B cell (primary cell): ENCODE data around the gene SCARB2. TPM values are rescaled to one million over a fixed set of nuclear protein-coding genes. Genes with fewer than 3 reads are reported as not detected.

Experiments used
- ATAC-seq: fragments of 200-7000 bp; cut with Tn5 transposase; one replicate; pipeline ENCODE4 v1.10.0; 2021; ENCODE audit warnings: low read depth, mild to moderate bottlenecking, moderate number of reproducible peaks, moderate library complexity
- CTCF ChIA-PET: fragments of 350-600 bp; sonication (Branson Sonifier 250); formaldehyde crosslinking; loops from one replicate; lab custom pipeline; 2021; ENCODE audit warnings: antibody characterized with exemption, inconsistent platforms; lab: Charles Lee
- POLR2A ChIA-PET: fragments of 350-600 bp; sonication (Branson Sonifier 250); formaldehyde crosslinking; loops from one replicate; lab custom pipeline; 2021; ENCODE audit warnings: antibody characterized with exemption; lab: Charles Lee
- DNase-seq: peaks from one replicate; pipeline ENCODE4 v3.0.0; 2013
- H2AFZ ChIP-seq: 2 replicates; pipeline ENCODE4 v1.6.1; 2012; ENCODE audit warnings: mild to moderate bottlenecking, low read depth, low read length; ENCODE audit not compliant: insufficient read depth, poor library complexity, severe bottlenecking
- H3K27ac ChIP-seq, 2 donors: 1 replicate in 1 of 2; 2 replicates in 1 of 2; pipeline ENCODE4 v1.5.1; 2012 to 2013; ENCODE audit warnings: low read length in 2 of 2, mild to moderate bottlenecking in 2 of 2, moderate library complexity in 1 of 2
- H3K27me3 ChIP-seq, 4 experiments: fragments of 200-600 bp in 1 of 4; sonication (generic) in 1 of 4; replicated peaks in 1 of 4; 1 replicate in 2 of 4; 2 replicates in 2 of 4; pipeline versions ENCODE4 v1.6.1 to v1.7.0; 2013 to 2016; ENCODE audit warnings: low read length in 3 of 4, mild to moderate bottlenecking in 2 of 4, mixed read lengths in 1 of 4, moderate library complexity in 1 of 4; ENCODE audit not compliant: insufficient read depth in 4 of 4, control insufficient read depth in 3 of 4; ENCODE audit errors: control extremely low read depth in 1 of 4
- H3K36me3 ChIP-seq, 2 experiments: replicated peaks in 1 of 2; 1 replicate in 1 of 2; 2 replicates in 1 of 2; pipeline versions ENCODE4 v1.6.1 to v1.7.1; 2013; ENCODE audit warnings: low read length in 1 of 2; ENCODE audit not compliant: insufficient read depth in 2 of 2, control insufficient read depth in 1 of 2; ENCODE audit errors: control extremely low read depth in 1 of 2, extremely low read depth in 1 of 2
- H3K4me1 ChIP-seq, 2 donors: fragments of 200-600 bp in 1 of 2; sonication (generic) in 1 of 2; 1 replicate in 1 of 2; 2 replicates in 1 of 2; pipeline versions ENCODE4 v1.5.1 to v1.6.1; 2013 to 2017; ENCODE audit warnings: low read length in 2 of 2; ENCODE audit not compliant: control insufficient read depth in 2 of 2, insufficient read depth in 2 of 2
- H3K4me2 ChIP-seq: replicated peaks from 2 replicates; pipeline ENCODE3; 2012; ENCODE audit warnings: mild to moderate bottlenecking, low read depth, low read length; ENCODE audit not compliant: poor library complexity, severe bottlenecking
- H3K4me3 ChIP-seq, 5 experiments: fragments of 200-600 bp in 1 of 5; sonication (generic) in 1 of 5; 1 replicate in 3 of 5; 2 replicates in 2 of 5; pipeline versions ENCODE4 v1.5.1 to v1.7.0; 2011 to 2016; ENCODE audit warnings: low read length in 4 of 5, mild to moderate bottlenecking in 4 of 5, low read depth in 2 of 5, control low read depth in 1 of 5, moderate library complexity in 1 of 5; ENCODE audit not compliant: insufficient read depth in 1 of 5; ENCODE audit errors: control extremely low read depth in 1 of 5, extremely low read depth in 1 of 5
- H3K79me2 ChIP-seq: fragments of 200-600 bp; sonication (generic); one replicate; pipeline ENCODE4 v1.6.0; 2016; ENCODE audit warnings: low read length; ENCODE audit not compliant: control insufficient read depth, insufficient read depth
- H3K9ac ChIP-seq: fragments of 200-600 bp; sonication (generic); 2 replicates; pipeline ENCODE4 v1.6.1; 2017; ENCODE audit warnings: mild to moderate bottlenecking, low read length, moderate library complexity
- H3K9me3 ChIP-seq, 3 donors: one replicate each; pipeline versions ENCODE4 v1.6.1 to v1.7.1; 2013; ENCODE audit warnings: low read length in 2 of 3; ENCODE audit not compliant: control insufficient read depth in 2 of 3, insufficient read depth in 1 of 3; ENCODE audit errors: control extremely low read depth in 1 of 3
- H4K20me1 ChIP-seq: 2 replicates; pipeline ENCODE4 v1.6.0; 2012; ENCODE audit warnings: mild to moderate bottlenecking, low read length; ENCODE audit not compliant: insufficient read depth, control insufficient read depth, poor library complexity, severe bottlenecking
- H3K27ac Mint-ChIP-seq: one replicate; pipeline ENCODE4 v1.8.0; 2021; ENCODE audit warnings: mixed read lengths
- H3K27me3 Mint-ChIP-seq: one replicate; pipeline ENCODE4 v1.8.0; 2021; ENCODE audit warnings: mixed read lengths
- H3K4me1 Mint-ChIP-seq: one replicate; pipeline ENCODE4 v1.8.0; 2021; ENCODE audit warnings: mixed read lengths
- H3K4me3 Mint-ChIP-seq: one replicate; pipeline ENCODE4 v1.8.0; 2021; ENCODE audit warnings: mixed read lengths
- H3K9me3 Mint-ChIP-seq: one replicate; pipeline ENCODE4 v1.8.0; 2022; ENCODE audit warnings: mixed read lengths; ENCODE audit not compliant: insufficient read depth
- EZH2 ChIP-seq: IDR thresholded peaks from 2 replicates; pipeline ENCODE4 v1.6.1; 2012; ENCODE audit warnings: borderline replicate concordance, low read depth, mild to moderate bottlenecking, moderate library complexity, low read length; ENCODE audit not compliant: insufficient read depth, poor library complexity, severe bottlenecking
- WGBS: methylation state at CpG from one replicate; pipeline ENCODE4 v1.1.5; 2013; ENCODE audit warnings: missing lambda C conversion rate; ENCODE audit not compliant: insufficient coverage; 5-methylcytosine and 5-hydroxymethylcytosine counted together
- intact Hi-C: fragments of 100-400 bp; cut with micrococcal nuclease; formaldehyde crosslinking; loops from one replicate; pipeline ENCODE4 v1.10.0; 2022
- polyA plus RNA-seq: library from polyadenylated mRNA; depleted of rRNA; stranded (reverse); fragments of >200 nt; gene quantifications from 2 replicates; pipeline ENCODE4 v1.2.3, GENCODE V29; 2012
- total RNA-seq, 2 donors: library from RNA; stranded (reverse); fragments of 120-200 nt in 1 of 2; gene quantifications; 1 replicate in 1 of 2; 2 replicates in 1 of 2; pipeline versions ENCODE4 v1.2.3 to v1.2.4, GENCODE V29; 2013 to 2022
- TF ChIP-seq, protein P1 (sequence below): fragments of 200-600 bp; IDR thresholded peaks from one replicate; pipeline ENCODE4 v1.8.0; 2022; ENCODE audit warnings: antibody characterized with exemption, mild to moderate bottlenecking

Gene SCARB2
- total and polyA plus RNA-seq, 2 donors (not counting 1 experiment from before 2014, with no cell fraction given): 7.8 to 30.3 TPM

- Histone ChIP-seq H3K9me3 (no peaks in the 10 kb centered on the region), H2AFZ (no peak overlapping the region), H3K4me3 (no peak overlapping the region), H3K27me3 (no peaks in the 10 kb centered on the region), H3K4me2 (peak overlapping the region; percentile 51), H3K9ac (peak overlapping the region; percentile 20), H3K4me1 (peaks cover 50 to 54% of the 10 kb centered on the region in 2 donors), H3K79me2 (peaks cover 28% of the 10 kb centered on the region), H4K20me1 (no peaks in the 10 kb centered on the region), H3K27ac (peak overlapping the region; percentile 30 to 42), H3K36me3 (peaks cover 2 to 12% of the 10 kb centered on the region in 2 experiments)
- Mint-ChIP-seq H3K27me3 (no peaks in the 10 kb centered on the region), H3K27ac (peak overlapping the region; percentile 64), H3K4me3 (peak overlapping the region; percentile 36), H3K9me3 (no peaks in the 10 kb centered on the region), H3K4me1 (peaks cover 53% of the 10 kb centered on the region)
- ChIA-PET CTCF (interaction anchor here (2.1 to 3.1 kb wide), 3 partner anchors 11 to 18 kb away, joined by 6 to 24 read pairs (median 13); no protein-coding TSS in a partner anchor), POLR2A (interaction anchor here (0.7 kb wide), 1 partner anchor 10 kb away, joined by 3 read pairs; no protein-coding TSS in a partner anchor)
- ATAC-seq (peak; percentile 32), DNase-seq (peak; percentile 56)
- intact Hi-C loops: loop anchor here (1.0 kb wide), 1 partner anchor 15 kb away; the partner anchor contains the start of gene SCARB2
- TF ChIP-seq, protein P1, sequence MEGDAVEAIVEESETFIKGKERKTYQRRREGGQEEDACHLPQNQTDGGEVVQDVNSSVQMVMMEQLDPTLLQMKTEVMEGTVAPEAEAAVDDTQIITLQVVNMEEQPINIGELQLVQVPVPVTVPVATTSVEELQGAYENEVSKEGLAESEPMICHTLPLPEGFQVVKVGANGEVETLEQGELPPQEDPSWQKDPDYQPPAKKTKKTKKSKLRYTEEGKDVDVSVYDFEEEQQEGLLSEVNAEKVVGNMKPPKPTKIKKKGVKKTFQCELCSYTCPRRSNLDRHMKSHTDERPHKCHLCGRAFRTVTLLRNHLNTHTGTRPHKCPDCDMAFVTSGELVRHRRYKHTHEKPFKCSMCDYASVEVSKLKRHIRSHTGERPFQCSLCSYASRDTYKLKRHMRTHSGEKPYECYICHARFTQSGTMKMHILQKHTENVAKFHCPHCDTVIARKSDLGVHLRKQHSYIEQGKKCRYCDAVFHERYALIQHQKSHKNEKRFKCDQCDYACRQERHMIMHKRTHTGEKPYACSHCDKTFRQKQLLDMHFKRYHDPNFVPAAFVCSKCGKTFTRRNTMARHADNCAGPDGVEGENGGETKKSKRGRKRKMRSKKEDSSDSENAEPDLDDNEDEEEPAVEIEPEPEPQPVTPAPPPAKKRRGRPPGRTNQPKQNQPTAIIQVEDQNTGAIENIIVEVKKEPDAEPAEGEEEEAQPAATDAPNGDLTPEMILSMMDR: no peak
- no peak for TF ChIP-seq EZH2
- 32% methylated on average over 2 of the region's 4 CpGs for WGBS
These were observed 15.0 kb downstream of the SCARB2 start for GRCh38 chr4:76198411-76199237.

- Histone ChIP-seq H3K79me2 (peaks cover 27% of the 10 kb centered on the region), H3K9me3 (peaks cover 0 to 5% (median 0%) of the 10 kb centered on the region in 3 donors), H3K27ac (peak overlapping the region; percentile 30 to 42), H3K9ac (peak overlapping the region; percentile 20), H3K4me3 (no peak overlapping the region), H2AFZ (no peak overlapping the region), H4K20me1 (no peaks in the 10 kb centered on the region), H3K27me3 (no peaks in the 10 kb centered on the region), H3K4me1 (peaks cover 50 to 54% of the 10 kb centered on the region in 2 donors), H3K4me2 (peak overlapping the region; percentile 51), H3K36me3 (peaks cover 2 to 16% of the 10 kb centered on the region in 2 experiments)
- Mint-ChIP-seq H3K4me1 (peaks cover 53% of the 10 kb centered on the region), H3K4me3 (peak overlapping the region; percentile 4), H3K27ac (peak overlapping the region; percentile 64), H3K27me3 (no peaks in the 10 kb centered on the region), H3K9me3 (no peaks in the 10 kb centered on the region)
- TF ChIP-seq, protein P1: no peak
- TF ChIP-seq EZH2: no peak
- CTCF ChIA-PET: interaction anchor here (1.3 to 3.1 kb wide), 2 partner anchors 17 to 18 kb away, joined by 5 to 24 read pairs; no protein-coding TSS in a partner anchor
- intact Hi-C loops: no loop called here
- WGBS: no CpG with 5 or more reads among the region's 5 CpGs
- POLR2A ChIA-PET: no interaction called here
- ATAC-seq (no peak), DNase-seq (no peak)
These were observed 15.6 kb downstream of the SCARB2 start for GRCh38 chr4:76197971-76198410.
